NCI-H146 treated with DMSO at 0.1 percent for 48 hours (cell line): ENCODE results near the gene UBR3.

Experiments used
- DNase-seq: peaks from one replicate; lab custom pipeline; 2025; ENCODE audit not compliant: unreplicated experiment; lab: John Stamatoyannopoulos, UW

The UBR3 gene

DNA sequence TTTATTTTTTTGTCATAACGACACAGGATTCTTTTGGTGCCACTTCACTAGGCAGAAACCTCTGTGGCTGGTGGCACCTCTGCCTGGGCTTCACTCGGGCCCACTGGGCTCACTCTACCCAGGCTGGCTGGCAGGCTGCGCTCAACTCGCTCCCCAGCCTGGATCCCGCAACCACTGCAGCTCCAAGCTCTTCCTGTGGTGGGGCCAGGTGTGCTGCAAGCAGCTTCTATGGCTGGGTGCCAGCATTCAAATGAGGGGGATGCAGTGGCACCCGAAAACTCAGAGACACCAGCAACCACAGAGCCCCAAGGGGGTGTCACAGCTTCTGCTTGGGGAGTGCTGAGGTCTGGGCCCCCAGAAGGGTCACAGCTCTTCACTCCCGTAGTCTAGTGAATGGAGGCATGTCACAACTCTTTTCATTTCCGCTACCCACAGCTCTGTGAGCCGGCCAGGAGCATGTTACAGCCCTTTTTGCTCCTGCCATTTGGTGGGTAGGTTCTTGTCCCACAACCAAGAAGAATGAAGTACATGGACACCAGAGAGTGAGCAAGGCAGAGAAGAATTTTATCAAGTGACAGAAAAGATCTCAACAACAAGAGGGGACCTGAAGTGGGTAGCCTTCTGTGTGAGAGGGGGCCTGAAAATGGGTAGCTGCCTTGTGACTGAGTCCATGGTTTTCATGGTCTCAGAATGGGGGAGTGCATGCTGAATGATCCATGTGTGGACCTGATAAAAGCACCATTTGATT lies 170.1 kb downstream of the UBR3 start:
- DNase-seq = no peak

DNA sequence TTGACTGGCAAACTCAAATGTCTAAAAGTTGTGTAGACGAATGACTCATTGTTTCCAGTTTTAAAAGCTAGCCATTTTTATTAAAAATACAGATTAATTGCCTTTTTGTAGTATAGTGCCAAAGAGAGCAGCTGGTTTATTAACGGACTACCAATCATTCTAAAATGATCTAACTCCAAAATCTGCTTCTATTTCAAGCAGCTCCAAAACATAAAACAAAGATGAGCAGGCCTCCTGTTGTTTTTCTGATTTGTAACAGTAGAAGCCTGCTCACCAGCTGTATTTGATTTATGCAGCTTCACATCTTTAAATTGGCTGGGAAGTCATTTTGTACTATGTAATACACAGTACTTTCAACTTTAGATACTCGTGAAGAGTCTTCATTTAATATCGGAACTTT lies 171.8 kb downstream of the UBR3 start:
- DNase-seq = peak; percentile 45

DNA sequence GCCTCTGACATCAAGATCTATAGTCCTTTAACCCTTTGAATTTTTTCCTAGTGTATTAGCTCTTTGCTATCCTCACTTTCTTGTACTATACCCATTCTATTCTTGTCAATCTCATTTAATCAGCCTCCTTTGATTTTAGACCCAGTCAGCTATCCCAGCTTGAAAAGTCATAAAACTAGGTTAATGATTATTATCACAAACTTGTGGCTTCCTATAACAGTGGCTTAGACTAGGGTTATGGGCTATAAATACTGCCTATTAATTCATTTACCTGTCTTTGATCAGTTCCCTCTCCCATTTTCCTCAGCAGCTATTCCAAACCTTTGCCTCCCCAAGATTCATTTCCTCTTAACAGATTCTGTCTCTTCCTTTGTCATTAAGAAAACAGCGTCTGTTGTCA lies 174.8 kb downstream of the UBR3 start:
- no peak for DNase-seq

DNA sequence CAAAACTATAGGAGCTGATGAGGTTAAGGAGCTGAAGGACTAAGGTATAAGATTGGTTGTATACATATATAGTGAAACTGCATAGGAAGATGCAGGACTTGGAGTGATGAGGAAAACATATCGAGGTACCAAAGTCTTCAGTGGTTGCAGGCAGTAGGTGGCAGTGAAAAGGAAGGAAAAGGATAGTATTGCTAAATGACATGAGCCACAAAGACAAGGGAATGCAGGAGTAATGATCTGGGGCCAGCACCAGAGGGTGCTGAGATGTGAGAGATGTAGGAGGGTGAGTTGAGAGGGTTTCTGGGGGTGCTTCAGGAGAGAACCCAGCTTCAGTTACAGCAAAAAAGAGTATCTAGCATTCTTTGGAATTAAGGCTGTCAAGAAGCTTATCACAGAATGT lies 178.4 kb downstream of the UBR3 start:
- DNase-seq = peak; percentile 1

DNA sequence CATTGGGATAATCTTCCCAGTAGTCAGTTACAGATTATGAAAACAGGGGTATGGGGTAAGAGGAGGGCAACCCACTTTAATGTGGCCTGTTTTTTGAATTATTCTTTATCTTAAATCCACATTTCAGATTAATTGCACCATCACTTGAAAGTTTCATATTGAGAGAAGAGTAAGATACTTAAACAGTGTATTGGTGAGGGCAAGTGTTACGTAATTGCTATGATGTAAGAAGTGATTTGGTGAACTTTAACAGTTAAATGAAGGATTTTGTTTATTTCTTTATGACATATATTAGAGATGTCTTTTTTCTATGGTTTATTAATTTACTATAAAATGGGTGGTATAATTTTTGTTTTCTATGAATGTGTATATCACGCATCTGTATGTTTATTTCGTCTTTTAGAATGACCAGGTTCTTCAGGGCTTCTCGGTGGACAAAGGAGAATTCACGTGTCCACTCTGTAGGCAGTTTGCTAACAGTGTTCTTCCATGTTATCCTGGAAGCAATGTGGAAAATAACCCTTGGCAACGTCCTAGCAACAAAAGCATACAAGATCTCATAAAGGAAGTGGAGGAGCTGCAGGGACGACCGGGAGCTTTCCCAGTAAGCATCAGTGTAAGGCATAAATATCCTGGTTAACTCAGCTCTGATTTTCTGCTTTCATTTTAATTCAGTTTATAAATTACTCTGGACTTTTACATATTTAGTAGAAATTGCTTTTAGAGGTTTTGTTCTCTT lies 179.5 kb downstream of the UBR3 start:
- no peak for DNase-seq

DNA sequence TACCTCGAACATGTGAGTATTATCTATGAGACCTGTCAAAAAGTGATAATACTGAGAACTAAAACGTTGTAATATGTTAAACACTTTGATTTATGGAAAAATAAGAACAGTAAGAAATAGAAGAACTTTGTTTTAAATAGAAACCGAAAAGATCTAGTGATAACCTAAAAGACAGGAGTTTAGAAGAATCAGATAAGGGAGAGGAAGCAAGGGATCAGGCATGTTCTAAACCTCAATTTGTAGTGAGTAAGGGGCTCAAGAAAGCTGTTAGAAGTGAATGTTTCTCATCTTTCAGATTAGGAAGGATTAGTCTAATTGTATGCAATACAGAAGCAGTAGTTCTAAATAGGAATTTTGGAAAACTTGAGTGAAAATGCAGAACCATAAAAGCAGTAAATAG lies 182.0 kb downstream of the UBR3 start:
- no peak for DNase-seq

DNA sequence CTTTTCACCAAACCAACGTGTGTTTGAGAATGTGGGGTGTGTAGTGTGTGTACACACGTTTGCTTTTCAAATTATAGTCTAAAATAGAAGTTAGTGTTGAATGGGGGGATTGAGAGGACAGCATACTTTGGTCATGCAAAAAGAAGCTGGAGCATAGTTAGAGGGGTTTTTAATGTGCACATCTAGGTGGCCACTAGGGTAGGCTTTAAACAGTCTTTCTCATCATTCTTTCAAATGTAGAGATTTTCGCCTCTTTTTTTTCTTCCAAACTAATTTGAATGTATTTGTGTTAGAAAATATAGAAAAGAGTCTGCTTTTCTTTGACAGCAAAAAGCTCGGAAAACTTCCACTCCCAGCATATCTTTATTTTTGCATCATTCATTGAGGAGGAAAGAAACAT lies 185.5 kb downstream of the UBR3 start:
- DNase-seq = no peak

DNA sequence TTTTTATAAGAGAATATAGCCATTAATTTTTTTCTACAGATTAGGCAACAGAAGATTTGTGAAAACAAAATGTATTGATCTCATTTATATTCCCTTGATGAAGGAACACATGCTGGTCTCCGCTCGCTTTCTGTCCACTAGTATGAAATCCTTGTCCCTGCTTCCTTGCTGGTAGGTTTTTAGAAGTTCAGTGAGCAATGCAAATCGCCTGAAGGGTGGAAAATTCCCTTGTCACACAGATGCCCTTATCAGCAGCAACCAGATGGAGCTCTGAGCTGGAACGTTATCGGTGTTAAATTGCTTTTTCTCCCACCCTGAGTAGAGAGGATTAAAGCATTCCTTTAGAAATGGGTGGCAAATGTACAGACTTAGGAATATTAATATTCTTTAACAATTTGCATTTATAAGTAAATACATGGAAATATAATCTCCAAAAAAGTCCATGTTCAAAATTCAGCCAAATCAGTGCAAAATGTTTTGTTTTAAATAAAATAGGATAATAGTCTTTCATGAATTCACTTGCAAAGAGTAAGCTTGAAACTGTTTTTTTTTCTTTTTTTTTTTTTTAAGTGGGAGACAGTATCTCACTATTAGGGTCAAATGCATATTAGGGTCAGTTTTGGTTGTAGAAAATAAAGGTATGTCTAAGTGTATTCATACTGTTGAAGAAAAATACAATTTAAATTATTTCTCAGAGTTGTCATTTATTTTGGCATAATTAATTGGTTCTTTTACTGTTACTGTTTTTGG lies 186.7 kb downstream of the UBR3 start:
- DNase-seq = no peak

DNA sequence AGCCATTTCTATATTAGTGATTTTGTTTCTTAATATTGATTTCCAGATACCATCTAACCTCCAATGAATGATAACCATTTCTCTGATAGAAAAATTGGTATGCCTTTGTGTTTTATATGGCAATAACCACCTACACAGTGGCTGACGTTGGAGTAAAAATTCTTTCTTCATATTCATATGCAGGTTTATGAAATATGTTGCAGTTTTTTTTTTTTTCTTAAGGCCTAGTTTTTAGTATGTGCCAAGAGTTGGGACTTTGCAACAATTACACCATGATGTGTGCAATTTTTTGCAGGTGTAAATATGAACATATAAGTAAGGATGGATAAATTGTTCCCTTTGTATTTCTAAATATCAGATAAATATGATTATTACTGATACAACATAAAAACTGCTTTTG lies 187.5 kb downstream of the UBR3 start:
- no peak for DNase-seq

DNA sequence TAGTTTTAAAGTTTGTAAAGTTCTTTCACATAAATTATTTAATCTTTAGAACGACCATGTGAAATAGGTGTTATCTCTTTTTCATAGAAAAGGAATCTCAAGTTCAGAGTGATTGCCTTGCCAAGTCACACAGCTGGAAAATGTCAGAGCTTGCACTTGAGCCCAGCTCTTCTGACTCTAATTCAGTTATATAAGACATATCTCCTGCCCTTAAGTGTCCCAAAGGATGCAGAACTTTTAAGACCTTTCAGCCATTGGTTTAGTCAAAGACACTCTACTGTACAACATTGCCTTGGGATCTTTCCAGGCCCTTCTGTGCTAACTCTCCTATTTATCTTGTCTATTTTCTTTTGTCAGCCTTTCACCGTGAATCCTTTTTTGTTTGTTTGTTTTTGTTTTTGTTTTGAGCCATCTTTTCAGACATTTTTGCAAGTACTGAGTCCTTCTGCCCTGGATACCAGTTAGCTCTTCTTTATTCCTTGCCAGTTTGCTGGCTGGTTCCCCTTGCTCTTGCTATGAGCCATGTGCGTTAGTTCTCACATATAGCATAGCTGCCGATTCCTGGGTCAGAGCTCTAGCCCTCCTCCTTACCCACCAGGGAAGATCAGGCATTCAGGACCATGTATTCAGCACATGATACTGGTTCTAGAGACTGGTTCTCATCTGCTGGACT lies 190.7 kb downstream of the UBR3 start:
- no peak for DNase-seq

DNA sequence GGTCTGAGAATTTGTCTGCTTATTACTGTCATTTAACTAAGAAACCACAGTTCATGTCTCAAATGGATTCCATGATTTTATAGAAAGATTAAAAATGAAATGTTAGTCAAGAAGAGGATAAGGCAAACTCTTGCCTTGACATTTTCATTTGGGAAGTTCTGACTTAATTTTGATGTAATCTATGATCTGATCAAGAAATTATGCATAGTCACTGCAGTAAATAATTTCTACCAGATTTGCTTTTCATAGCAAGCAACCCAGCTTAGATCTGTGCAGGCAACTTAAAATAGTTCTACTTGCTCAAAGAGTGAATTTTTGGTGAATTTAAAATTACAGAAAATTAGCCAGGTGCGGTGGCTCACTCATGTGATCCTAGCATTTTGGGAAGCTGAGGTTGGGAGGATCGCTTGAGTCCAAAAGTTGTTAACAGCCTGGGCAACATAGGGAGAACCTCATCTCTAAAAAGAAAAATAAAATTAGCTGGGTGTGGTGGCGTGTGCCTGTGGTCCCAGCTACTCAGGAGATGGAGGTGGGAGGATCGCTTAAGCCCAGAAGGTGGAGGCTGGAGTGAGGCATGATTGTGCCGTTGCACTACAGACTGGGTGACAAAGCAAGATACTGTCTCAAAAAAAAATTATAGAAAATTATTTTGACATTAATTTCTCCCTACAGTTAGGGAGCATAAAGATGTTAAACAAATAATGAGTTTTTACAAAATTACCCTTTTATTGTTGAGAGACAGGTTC lies 192.0 kb downstream of the UBR3 start:
- no peak for DNase-seq

DNA sequence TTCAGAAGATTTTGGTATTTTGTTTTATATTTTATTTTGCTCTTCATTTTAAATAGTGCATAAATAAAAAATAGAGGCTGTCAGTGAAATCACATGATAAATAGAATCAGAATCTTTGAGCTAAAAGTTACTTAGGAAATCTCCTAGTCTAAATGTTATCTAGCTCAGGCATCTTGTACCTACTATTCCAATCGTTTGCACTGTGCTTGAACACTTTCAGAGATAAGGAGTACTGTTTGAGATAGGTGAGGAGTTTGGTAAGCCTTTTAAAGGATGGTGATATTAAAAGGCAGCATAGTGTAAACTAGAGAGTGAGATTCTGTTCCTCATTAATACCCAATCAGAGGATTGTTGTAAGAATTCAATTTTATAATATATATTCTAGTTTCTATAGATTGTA lies 193.5 kb downstream of the UBR3 start:
- DNase-seq = no peak

DNA sequence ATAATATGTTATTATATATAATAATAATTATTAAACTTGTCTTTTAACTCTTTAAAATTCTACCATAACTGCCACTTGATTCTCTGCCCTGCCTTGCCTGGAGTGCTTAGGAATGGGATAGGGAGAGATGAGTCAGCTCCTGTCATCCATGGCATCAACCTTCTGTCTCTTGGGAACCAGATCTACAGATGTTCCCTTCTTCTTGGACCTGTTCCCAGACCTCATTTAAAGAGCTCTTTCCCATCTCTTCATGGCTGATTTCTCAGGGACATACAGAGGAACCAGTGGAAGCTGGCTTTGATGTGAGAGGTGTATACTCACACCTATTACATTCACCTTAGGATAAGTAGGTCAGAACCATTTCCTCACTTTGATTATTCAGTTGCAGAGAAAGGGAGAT lies 195.4 kb downstream of the UBR3 start:
- DNase-seq = no peak

DNA sequence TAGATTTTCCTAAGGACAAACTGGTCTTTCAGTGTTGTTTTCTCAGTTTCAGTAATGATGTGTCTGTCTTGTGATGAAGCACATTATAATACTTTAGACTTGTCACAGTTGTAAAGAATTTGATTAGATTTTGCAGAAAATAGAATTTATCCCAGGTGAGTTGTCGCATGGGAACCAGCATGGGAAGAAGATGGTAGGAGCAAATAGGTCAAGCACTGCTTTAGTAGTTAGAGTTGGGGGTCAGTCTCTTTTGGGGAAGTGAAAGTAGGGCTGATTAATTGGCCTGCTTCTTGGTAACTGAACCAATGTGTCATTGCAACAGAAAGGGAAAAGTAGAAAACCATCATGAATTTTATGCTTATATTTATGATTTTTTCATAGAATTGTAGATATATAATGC lies 197.5 kb downstream of the UBR3 start:
- DNase-seq = no peak

DNA sequence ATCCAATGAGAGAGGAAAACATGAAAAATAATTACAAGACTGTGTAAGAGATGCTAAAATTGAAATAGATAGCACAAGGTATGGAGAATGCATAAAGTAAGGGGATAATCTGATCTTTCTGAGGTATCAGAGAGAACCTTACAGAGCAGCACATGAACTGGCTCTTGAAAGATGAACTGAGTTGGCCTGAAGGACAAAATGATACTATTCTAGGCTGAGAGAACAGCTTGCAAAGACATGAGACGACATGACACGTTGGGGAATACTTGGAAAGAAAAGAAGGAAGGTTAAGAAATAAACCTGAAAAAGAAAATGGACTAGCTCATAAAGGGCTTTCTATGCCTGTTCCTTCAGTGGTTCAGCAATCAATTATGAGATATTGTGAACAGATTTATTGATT lies 198.0 kb downstream of the UBR3 start:
- no peak for DNase-seq

DNA sequence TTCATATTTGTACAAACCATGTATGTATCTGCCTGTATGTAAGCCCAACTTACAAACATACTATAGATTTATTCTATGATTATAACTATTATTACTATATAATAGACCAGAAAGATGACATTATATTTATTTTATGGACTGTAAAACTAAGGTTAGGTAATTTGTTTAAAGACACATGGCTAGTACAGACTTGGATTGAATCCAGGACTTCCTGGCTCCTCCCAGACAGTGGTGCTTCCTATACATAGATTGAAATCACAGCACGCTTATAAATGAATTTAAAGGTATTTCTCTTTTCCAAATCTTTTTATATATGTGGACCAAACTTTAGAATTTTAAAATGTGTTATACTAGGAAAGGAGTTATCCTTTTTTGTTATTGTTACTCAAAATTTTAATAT lies 199.1 kb downstream of the UBR3 start:
- DNase-seq = no peak

DNA sequence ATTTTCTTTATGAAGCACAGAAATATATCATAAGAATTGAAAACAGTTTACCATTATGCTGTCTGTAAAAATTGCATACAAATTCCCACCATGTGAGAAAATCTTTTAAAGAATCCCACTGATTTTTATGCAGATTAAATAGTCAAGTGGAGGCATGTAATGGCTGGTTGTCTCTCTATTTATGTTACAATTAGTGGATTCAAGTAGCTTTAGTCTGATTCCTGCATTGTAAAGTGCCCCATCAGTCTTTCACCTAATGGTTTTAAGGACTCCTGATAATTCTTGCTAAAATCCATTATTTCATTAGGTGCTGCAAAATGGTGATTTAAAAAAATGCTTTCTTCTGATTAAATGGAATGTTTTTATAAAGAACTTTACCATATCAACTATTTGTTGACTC lies 202.3 kb downstream of the UBR3 start:
- DNase-seq = no peak

DNA sequence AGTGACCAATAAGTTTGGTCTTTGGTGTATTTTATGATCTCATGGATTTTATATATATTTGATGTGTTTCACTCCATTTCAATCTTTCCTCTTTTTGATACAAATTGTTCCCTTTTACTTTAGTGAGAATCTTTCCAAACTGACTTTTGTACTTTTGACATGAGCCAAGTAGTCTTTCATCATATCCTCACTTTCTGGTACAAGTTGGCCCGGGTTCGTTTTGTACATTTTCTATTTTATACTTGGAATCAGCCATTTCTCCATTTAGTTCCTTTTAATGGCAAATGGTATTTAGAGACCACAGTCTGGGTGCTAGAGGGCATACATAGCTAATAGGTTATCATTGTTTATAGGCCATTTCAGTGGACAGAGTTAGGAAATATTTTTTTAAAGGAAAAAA lies 202.8 kb downstream of the UBR3 start:
- no peak for DNase-seq

DNA sequence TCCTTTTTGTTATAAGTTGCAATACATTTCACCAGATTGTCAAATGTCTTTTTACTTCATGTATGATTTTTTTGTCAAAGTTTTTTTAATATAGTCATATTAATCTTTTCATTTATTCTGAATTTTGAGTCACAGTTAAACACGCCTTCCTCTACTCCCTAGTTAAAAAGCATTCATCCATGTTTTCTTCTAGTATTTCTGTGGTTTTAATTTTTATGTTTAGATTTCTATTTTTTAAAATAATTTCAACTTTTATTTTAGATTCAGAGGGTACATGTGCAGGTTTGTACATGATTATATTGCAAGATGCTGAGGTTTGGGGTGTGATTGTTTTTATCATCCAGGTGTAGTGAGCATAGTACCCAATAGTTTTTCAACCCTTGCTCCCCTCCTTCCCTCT lies 204.0 kb downstream of the UBR3 start:
- DNase-seq = no peak

DNA sequence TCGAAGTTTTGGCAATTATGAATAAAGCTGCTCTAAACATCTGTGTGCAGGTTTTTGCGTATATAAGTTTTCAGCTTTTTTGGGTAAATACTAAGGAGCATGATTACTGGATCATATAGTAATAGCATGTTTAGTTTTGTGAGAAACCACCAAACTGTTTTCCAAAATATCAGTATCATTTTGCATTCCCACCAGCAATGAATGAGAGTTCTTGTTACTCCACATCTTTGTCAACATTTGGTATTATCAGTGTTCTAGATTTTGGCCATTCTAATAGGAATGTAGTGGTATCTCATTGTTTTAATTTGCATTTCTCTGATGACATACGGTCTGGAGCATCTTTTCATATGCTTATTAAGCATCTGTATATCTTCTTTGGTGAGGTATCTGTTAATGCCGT lies 207.3 kb downstream of the UBR3 start:
- no peak for DNase-seq

DNA sequence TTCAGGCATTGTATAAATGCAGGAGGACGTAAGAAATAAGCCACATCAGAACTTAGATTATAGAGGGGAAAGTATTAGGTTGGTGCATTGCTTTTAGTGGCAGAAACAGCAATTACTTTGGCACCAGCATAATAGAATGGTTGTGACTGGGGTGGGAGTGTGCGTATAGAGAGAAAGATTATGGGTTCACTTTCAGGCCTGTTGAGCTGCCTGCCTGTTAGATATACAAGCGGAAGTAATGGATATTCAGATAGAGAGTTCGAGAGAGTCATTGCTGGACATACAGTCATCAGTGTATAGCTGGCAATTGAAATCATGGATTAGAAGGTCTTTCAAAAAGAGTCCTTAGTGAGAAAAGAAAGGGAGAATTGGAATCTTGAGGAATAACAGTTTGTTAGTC lies 211.5 kb downstream of the UBR3 start:
- DNase-seq = no peak
